ENCODE results near the gene ABCD1.

The ABCD1 gene

DNA sequence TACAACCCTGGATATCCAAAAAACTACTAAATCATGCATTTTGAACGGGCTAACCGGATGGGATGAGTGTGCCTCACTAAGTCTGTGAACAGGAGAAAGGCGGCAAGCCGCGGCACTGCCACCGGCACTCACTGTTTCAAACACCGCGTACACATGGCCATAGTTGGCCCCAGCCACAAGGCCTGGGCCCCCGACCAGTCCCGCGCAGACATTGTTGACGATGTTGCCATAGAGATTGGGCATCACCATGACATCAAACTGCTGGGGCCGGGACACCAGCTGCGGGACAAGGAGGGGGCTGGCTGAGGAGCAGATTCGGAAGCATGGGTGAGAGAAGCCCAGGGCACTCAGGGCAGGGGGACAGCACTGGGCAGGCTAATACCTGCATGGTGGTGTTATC, 62.0 kb downstream of the ABCD1 start:
- Histone ChIP-seq H2AFZ (ENCODE audit: low read length) (no peak overlapping the region), H4K20me1 (ENCODE audit: insufficient read depth, low read length) (no peaks in the 10 kb centered on the region), H3K9me3 (ENCODE audit: low read length) (no peaks in the 10 kb centered on the region), H3K79me2 (ENCODE audit: insufficient read depth, low read length) (no peaks in the 10 kb centered on the region), H3K27me3 (ENCODE audit: insufficient read depth, low read length) (no peaks in the 10 kb centered on the region), H3K4me1 (ENCODE audit: insufficient read depth, low read length, severe bottlenecking) (no peaks in the 10 kb centered on the region), H3K9ac (ENCODE audit: low read length) (no peak overlapping the region), H3K9me2 (ENCODE audit: low read depth, low read length) (no peaks in the 10 kb centered on the region), H3K27ac (ENCODE audit: low read depth, low read length, poor library complexity, severe bottlenecking) (no peak overlapping the region), H3F3A (ENCODE audit: insufficient read depth, low read length) (no peaks in the 10 kb centered on the region), H3K4me3 (ENCODE audit: low read depth, low read length, poor library complexity, severe bottlenecking) (no peak overlapping the region), H3K4me2 (ENCODE audit: low read length) (no peak overlapping the region), H3K36me3 (ENCODE audit: insufficient read depth, low read length) (peaks cover 29% of the 10 kb centered on the region)
- no peak for TF ChIP-seq EZH2 (IDR thresholded peaks at IDR 0.05; ENCODE audit: borderline replicate concordance, low read length)
- TF ChIP-seq, protein P1, sequence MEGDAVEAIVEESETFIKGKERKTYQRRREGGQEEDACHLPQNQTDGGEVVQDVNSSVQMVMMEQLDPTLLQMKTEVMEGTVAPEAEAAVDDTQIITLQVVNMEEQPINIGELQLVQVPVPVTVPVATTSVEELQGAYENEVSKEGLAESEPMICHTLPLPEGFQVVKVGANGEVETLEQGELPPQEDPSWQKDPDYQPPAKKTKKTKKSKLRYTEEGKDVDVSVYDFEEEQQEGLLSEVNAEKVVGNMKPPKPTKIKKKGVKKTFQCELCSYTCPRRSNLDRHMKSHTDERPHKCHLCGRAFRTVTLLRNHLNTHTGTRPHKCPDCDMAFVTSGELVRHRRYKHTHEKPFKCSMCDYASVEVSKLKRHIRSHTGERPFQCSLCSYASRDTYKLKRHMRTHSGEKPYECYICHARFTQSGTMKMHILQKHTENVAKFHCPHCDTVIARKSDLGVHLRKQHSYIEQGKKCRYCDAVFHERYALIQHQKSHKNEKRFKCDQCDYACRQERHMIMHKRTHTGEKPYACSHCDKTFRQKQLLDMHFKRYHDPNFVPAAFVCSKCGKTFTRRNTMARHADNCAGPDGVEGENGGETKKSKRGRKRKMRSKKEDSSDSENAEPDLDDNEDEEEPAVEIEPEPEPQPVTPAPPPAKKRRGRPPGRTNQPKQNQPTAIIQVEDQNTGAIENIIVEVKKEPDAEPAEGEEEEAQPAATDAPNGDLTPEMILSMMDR (IDR thresholded peaks at IDR 0.05; ENCODE audit: low read length) = no peak

DNA sequence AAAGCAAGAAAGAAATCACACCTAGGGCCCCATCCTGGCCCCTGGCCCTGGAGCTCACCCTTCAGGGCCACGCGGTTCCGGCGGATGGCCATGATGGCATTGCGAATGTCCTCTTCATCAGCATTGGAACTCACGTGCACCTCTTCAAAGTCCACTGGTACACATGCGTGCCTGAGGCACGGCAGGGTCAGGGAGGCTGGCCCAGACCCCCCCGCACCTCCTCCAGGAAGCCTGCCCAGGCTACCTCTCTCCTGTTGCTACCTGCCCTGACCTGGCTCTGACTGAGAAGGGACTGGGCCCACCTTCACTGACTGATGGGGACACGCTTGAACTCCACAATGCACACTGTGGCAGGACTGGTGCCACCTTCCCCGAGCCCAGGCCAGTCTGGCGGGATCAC, 65.0 kb downstream of the ABCD1 start:
- peaks cover 24% of the 10 kb centered on the region for H3K36me3 ChIP-seq (ENCODE audit: insufficient read depth, low read length)
- H4K20me1 ChIP-seq (ENCODE audit: insufficient read depth, low read length) = no peaks in the 10 kb centered on the region
- H3K79me2 ChIP-seq (ENCODE audit: insufficient read depth, low read length) = peaks cover 6% of the 10 kb centered on the region; the same call in 1 of the 2 replicates
- H3K4me3 ChIP-seq (ENCODE audit: low read depth, low read length, poor library complexity, severe bottlenecking) = no peak overlapping the region
- no peak overlapping the region for H3K9ac ChIP-seq (ENCODE audit: low read length)
- TF ChIP-seq, protein P1 (IDR thresholded peaks at IDR 0.05; ENCODE audit: low read length) = no peak
- no peak for TF ChIP-seq EZH2 (IDR thresholded peaks at IDR 0.05; ENCODE audit: borderline replicate concordance, low read length)
- no peak overlapping the region for H3K27ac ChIP-seq (ENCODE audit: low read depth, low read length, poor library complexity, severe bottlenecking)
- no peak overlapping the region for H2AFZ ChIP-seq (ENCODE audit: low read length)
- no peaks in the 10 kb centered on the region for H3K27me3 ChIP-seq (ENCODE audit: insufficient read depth, low read length)
- H3F3A ChIP-seq (ENCODE audit: insufficient read depth, low read length) = no peaks in the 10 kb centered on the region
- H3K9me2 ChIP-seq (ENCODE audit: low read depth, low read length) = no peaks in the 10 kb centered on the region
- H3K4me1 ChIP-seq (ENCODE audit: insufficient read depth, low read length, severe bottlenecking) = peaks cover 13% of the 10 kb centered on the region
- no peak overlapping the region for H3K4me2 ChIP-seq (ENCODE audit: low read length)
- H3K9me3 ChIP-seq (ENCODE audit: low read length) = no peaks in the 10 kb centered on the region

DNA sequence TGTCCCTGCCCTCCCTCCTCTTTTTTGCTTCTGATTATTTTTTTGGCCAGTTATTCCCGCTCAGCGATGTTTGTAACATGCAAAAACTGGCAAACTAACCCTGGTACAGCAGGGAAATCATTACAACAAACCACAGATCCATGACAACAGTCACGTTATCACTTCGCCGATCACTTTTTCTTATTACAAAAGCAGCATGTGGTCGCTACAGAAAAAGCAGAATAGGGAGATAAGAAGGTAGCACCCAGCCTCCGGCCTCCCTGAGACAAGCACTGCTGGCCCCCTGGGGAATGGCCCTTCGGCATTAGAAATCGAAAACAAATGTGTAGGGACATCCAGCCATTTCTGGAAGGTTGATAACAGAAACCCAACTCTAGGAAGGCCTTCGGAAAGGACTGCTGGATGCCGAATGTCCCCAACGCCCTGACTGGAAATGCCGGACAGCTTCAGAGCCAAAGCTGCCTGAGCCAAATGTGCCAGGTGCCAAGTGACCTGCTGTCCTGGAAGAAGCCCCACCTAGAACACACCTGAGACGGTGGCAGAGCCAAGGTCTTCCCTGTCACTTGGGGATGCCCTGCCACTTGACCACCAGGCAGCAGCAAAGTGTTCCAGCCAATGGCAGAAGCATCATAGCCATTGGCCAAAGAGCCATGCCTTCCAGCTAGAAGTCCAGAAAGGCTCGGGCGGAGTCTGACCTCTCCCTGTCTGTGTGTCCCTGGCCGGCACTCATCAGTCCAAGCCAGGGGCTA, 66.6 kb downstream of the ABCD1 start:
- Histone ChIP-seq H3K27me3 (ENCODE audit: insufficient read depth, low read length) (no peaks in the 10 kb centered on the region), H3K4me3 (ENCODE audit: low read depth, low read length, poor library complexity, severe bottlenecking) (no peak overlapping the region), H3K9me3 (ENCODE audit: low read length) (no peaks in the 10 kb centered on the region), H3K79me2 (ENCODE audit: insufficient read depth, low read length) (peaks cover 6% of the 10 kb centered on the region; the same call in 1 of the 2 replicates), H3K4me2 (ENCODE audit: low read length) (no peak overlapping the region), H3K4me1 (ENCODE audit: insufficient read depth, low read length, severe bottlenecking) (peaks cover 25% of the 10 kb centered on the region), H3F3A (ENCODE audit: insufficient read depth, low read length) (no peaks in the 10 kb centered on the region), H3K9me2 (ENCODE audit: low read depth, low read length) (no peaks in the 10 kb centered on the region), H3K27ac (ENCODE audit: low read depth, low read length, poor library complexity, severe bottlenecking) (no peak overlapping the region), H3K9ac (ENCODE audit: low read length) (no peak overlapping the region), H3K36me3 (ENCODE audit: insufficient read depth, low read length) (peaks cover 26% of the 10 kb centered on the region), H4K20me1 (ENCODE audit: insufficient read depth, low read length) (no peaks in the 10 kb centered on the region), H2AFZ (ENCODE audit: low read length) (no peak overlapping the region)
- TF ChIP-seq EZH2 (IDR thresholded peaks at IDR 0.05; ENCODE audit: borderline replicate concordance, low read length) = no peak
- TF ChIP-seq, protein P1 (IDR thresholded peaks at IDR 0.05; ENCODE audit: low read length) = no peak

Data from OCI-LY1 (cell line).